ENCODE measurements around the gene B4GALT4.

The B4GALT4 gene
- long read RNA-seq, transcript B4GALT4-202 (8 exons, 2,459 nt): major isoform, 67 of 187 reads
- long read RNA-seq, transcript B4GALT4-201 (9 exons, 2,385 nt): minor isoform, 16 of 187 reads
- long read RNA-seq, transcript B4GALT4-216 (8 exons, 2,494 nt): minor isoform, 9 of 187 reads
- long read RNA-seq, partial matches to known transcripts: 8 of 187 reads
- long read RNA-seq, other reads (novel, unspliced or antisense): 86 of 187 reads

GRCh38 chr3:119240591-119241434 is at the start of gene B4GALT4:
B4GALT4 (minus strand) TSS chr3:119240878; CDS start chr3:119230099, 10,779 bp downstream.
- TF ChIP-seq POLR2AphosphoS5 (IDR thresholded peaks at IDR 0.05; ENCODE audit: low read depth) (no peak), SPI1 (IDR thresholded peaks at IDR 0.05; ENCODE audit: borderline replicate concordance, low read depth) (no peak), CTCF (IDR thresholded peaks at IDR 0.05; ENCODE audit: insufficient read depth, low read length) (no peak)
- peak; percentile 39 to 79 for DNase-seq (ENCODE audit: low read depth in 1 of 2, low spot score in 1 of 2)
- H3K27me3 ChIP-seq (ENCODE audit: insufficient read depth, poor library complexity, severe bottlenecking): no peaks in the 10 kb centered on the region
- H3K4me3 ChIP-seq (replicated peaks; ENCODE audit: insufficient read depth, low read length): peak within 1 kb of the TSS; percentile 65
- H3K27ac ChIP-seq (replicated peaks): peak within 1 kb of the TSS; percentile 59

GRCh38 chr3:119289404-119289770 is 48.7 kb upstream of the B4GALT4 start:
- no peaks in the 10 kb centered on the region for H3K27me3 ChIP-seq (ENCODE audit: insufficient read depth, poor library complexity, severe bottlenecking)
- TF ChIP-seq GABPA (IDR thresholded peaks at IDR 0.05; ENCODE audit: low read depth) (no peak), SPI1 (IDR thresholded peaks at IDR 0.05; ENCODE audit: borderline replicate concordance, low read depth) (peak; percentile 77; the same call in 1 of the 2 replicates), POLR2AphosphoS5 (IDR thresholded peaks at IDR 0.05; ENCODE audit: low read depth) (peak; percentile 80), CTCF (IDR thresholded peaks at IDR 0.05; ENCODE audit: insufficient read depth, low read length) (no peak)
- TF ChIP-seq, protein P1, sequence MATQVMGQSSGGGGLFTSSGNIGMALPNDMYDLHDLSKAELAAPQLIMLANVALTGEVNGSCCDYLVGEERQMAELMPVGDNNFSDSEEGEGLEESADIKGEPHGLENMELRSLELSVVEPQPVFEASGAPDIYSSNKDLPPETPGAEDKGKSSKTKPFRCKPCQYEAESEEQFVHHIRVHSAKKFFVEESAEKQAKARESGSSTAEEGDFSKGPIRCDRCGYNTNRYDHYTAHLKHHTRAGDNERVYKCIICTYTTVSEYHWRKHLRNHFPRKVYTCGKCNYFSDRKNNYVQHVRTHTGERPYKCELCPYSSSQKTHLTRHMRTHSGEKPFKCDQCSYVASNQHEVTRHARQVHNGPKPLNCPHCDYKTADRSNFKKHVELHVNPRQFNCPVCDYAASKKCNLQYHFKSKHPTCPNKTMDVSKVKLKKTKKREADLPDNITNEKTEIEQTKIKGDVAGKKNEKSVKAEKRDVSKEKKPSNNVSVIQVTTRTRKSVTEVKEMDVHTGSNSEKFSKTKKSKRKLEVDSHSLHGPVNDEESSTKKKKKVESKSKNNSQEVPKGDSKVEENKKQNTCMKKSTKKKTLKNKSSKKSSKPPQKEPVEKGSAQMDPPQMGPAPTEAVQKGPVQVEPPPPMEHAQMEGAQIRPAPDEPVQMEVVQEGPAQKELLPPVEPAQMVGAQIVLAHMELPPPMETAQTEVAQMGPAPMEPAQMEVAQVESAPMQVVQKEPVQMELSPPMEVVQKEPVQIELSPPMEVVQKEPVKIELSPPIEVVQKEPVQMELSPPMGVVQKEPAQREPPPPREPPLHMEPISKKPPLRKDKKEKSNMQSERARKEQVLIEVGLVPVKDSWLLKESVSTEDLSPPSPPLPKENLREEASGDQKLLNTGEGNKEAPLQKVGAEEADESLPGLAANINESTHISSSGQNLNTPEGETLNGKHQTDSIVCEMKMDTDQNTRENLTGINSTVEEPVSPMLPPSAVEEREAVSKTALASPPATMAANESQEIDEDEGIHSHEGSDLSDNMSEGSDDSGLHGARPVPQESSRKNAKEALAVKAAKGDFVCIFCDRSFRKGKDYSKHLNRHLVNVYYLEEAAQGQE (IDR thresholded peaks at IDR 0.05; ENCODE audit: insufficient replicate concordance, low read depth): no peak
- DNase-seq (ENCODE audit: low read depth in 1 of 2, low spot score in 1 of 2): peak in 1 of 2 experiments; percentile 79

DNA sequence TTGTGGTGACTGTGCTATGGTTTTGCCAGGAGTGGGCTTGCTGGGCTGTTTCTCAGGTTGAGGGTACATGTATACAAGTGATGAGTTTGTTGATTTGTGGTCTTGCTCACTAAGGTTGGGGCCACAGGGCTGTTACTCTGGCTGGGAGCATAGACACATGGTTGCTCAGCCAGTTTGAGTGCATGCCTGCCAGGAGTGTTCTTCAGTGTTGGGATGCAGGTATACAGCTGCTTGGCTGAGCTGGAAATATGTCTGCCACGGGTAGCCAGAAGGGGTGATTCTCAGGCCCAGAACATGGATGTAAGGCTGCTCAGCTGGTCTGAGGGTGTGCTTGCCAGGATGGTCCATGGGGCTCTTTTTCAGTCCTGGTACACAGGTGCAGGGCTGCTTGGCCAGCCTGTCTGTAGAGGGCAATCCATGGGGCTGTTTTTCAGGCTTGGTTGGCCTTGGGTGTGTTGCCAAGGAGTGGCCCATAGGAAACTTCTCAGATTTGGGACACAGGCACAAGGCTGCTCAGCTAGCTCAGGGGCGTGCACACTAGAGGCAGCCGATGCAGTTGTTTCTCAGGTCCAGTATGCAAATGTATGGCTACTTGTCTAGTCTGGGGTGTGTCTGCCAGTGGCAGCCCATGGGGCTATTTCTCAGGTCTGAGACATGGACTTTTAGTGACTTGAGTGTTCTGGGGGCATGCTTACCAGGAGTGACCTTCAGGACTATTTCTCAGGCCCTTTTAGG is 48.2 kb upstream of the B4GALT4 start:
- H3K27ac ChIP-seq (replicated peaks): no peak overlapping the region

More at GRCh38 chr3:119289404-119289770, 48.7 kb upstream of the B4GALT4 start:
- no peak overlapping the region for H3K27ac ChIP-seq (replicated peaks)
- H3K4me3 ChIP-seq (replicated peaks; ENCODE audit: insufficient read depth, low read length): no peak overlapping the region

More for the DNA sequence above, 48.2 kb upstream of the B4GALT4 start:
- no peak for DNase-seq (ENCODE audit: low read depth in 1 of 2, low spot score in 1 of 2)
- Histone ChIP-seq H3K4me3 (replicated peaks; ENCODE audit: insufficient read depth, low read length) (no peak overlapping the region), H3K27me3 (ENCODE audit: insufficient read depth, poor library complexity, severe bottlenecking) (no peaks in the 10 kb centered on the region)
- no peak for TF ChIP-seq SPI1 (IDR thresholded peaks at IDR 0.05; ENCODE audit: borderline replicate concordance, low read depth)
- no peak for TF ChIP-seq CTCF (IDR thresholded peaks at IDR 0.05; ENCODE audit: insufficient read depth, low read length)
- TF ChIP-seq, protein P1 (IDR thresholded peaks at IDR 0.05; ENCODE audit: insufficient replicate concordance, low read depth): no peak
- TF ChIP-seq POLR2AphosphoS5 (IDR thresholded peaks at IDR 0.05; ENCODE audit: low read depth): no peak
- TF ChIP-seq GABPA (IDR thresholded peaks at IDR 0.05; ENCODE audit: low read depth): no peak
